ENCODE data around the gene TIMM21. TPM values are rescaled to one million over a fixed set of nuclear protein-coding genes. Genes with fewer than 3 reads are reported as not detected.

The TIMM21 gene
- total RNA-seq, 1 donor: 20.7 TPM

- DNase-seq (ENCODE audit: low read depth): peak; percentile 13
- TF ChIP-seq CTCF (IDR thresholded peaks at IDR 0.05; ENCODE audit: insufficient read depth, low read depth, low read length): no peak
- H3K4me3 ChIP-seq (ENCODE audit: low read depth, low read length): no peak overlapping the region
Measured at GRCh38 chr18:74142252-74142651, 6.1 kb upstream of the TIMM21 start.

GRCh38 chr18:74146756-74147155 is 1.6 kb upstream of the TIMM21 start:
- peak; percentile 81 for DNase-seq (ENCODE audit: low read depth)
- H3K4me3 ChIP-seq (ENCODE audit: low read depth, low read length): peak overlapping the region; percentile 97
- TF ChIP-seq CTCF (IDR thresholded peaks at IDR 0.05; ENCODE audit: insufficient read depth, low read depth, low read length): no peak

GRCh38 chr18:74147491-74147778 is 888 bp upstream of the TIMM21 start:
- DNase-seq (ENCODE audit: low read depth): no peak
- no peak for TF ChIP-seq CTCF (IDR thresholded peaks at IDR 0.05; ENCODE audit: insufficient read depth, low read depth, low read length)
- H3K4me3 ChIP-seq (ENCODE audit: low read depth, low read length): peak overlapping the region; percentile 97

GRCh38 chr18:74148543-74149070 is 284 bp downstream of the TIMM21 start:
- no peak for DNase-seq (ENCODE audit: low read depth)
- peak overlapping the region; percentile 97 for H3K4me3 ChIP-seq (ENCODE audit: low read depth, low read length)
- TF ChIP-seq CTCF (IDR thresholded peaks at IDR 0.05; ENCODE audit: insufficient read depth, low read depth, low read length): no peak

GRCh38 chr18:74149878-74150277 is 1.6 kb downstream of the TIMM21 start:
- no peak overlapping the region for H3K4me3 ChIP-seq (ENCODE audit: low read depth, low read length)
- no peak for TF ChIP-seq CTCF (IDR thresholded peaks at IDR 0.05; ENCODE audit: insufficient read depth, low read depth, low read length)
- DNase-seq (ENCODE audit: low read depth): no peak

- DNase-seq (ENCODE audit: low read depth): no peak
- TF ChIP-seq CTCF (IDR thresholded peaks at IDR 0.05; ENCODE audit: insufficient read depth, low read depth, low read length): no peak
- H3K4me3 ChIP-seq (ENCODE audit: low read depth, low read length): no peak overlapping the region
Measured at GRCh38 chr18:74152270-74152669, 3.9 kb downstream of the TIMM21 start.

- TF ChIP-seq CTCF (IDR thresholded peaks at IDR 0.05; ENCODE audit: insufficient read depth, low read depth, low read length): no peak
- no peak overlapping the region for H3K4me3 ChIP-seq (ENCODE audit: low read depth, low read length)
- DNase-seq (ENCODE audit: low read depth): no peak
Measured at GRCh38 chr18:74152857-74153256, 4.5 kb downstream of the TIMM21 start.

Data from fibroblast of villous mesenchyme (primary cell).